ENCODE data around the gene FOSB.

DNA sequence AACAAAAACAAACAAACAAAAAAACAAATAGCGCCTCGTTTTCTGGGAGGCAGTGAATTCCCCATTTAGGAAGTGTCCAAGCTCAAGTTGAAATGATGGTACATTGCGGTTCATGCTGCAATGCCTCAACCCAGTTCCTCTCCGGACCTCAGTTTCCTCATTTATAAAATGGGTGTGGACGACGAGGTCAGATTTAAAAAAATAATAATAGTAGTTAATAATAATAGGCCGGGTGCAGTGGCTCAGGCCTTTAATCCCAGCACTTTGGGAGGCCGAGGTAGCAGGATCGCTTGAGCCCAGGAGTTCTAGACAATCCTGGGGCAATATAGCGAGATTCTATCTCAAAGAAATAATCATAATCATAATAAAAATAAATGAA, 28.6 kb upstream of the FOSB start:
- no peak for TF ChIP-seq POLR2AphosphoS5 (IDR thresholded peaks at IDR 0.05)
- TF ChIP-seq CTCF (IDR thresholded peaks at IDR 0.05), result no peak

Data from prostate gland (tissue), 2 donors.